ENCODE data around the gene OSER1. TPM values are rescaled to one million over a fixed set of nuclear protein-coding genes. Genes with fewer than 3 reads are reported as not detected.
"Not testable (repeated sequence)": the region's sequence is repeated elsewhere in the genome, so short reads cannot be mapped to it uniquely, and the experiment has no call there.

Gene OSER1
- 32.1 TPM for total RNA-seq
- long read RNA-seq, transcript OSER1-201 (4 exons, 1,572 nt) = major isoform, 23 of 33 reads
- long read RNA-seq, partial matches to known transcripts = 0 of 33 reads
- long read RNA-seq, other reads (novel, unspliced or antisense) = 10 of 33 reads

GRCh38 chr20:44210406-44211176 lies at the start of gene OSER1:
TSS of gene OSER1 (minus strand) at chr20:44210771. CDS start at chr20:44206957, 3,814 bp downstream.
- DNase-seq (ENCODE audit: missing footprints) (peak; percentile 97), ATAC-seq (peak; percentile 95)
- intact Hi-C loops (cut with DNase I) = loop anchor here (10.0 kb wide), 1 partner anchor 474 kb away; no protein-coding TSS in a partner anchor

GRCh38 chr20:44258226-44258890 lies 47.8 kb upstream of the OSER1 start:
- intact Hi-C loops (cut with DNase I) = no loop called here
- no peak for DNase-seq (ENCODE audit: missing footprints)
- no peak for ATAC-seq

GRCh38 chr20:44256961-44257360 lies 46.4 kb upstream of the OSER1 start:
- DNase-seq (ENCODE audit: missing footprints) (no peak), ATAC-seq (no peak)
- intact Hi-C loops (cut with DNase I) = no loop called here

GRCh38 chr20:44255942-44256341 lies 45.4 kb upstream of the OSER1 start:
- ATAC-seq (no peak), DNase-seq (ENCODE audit: missing footprints) (no peak)
- intact Hi-C loops (cut with DNase I) = no loop called here

GRCh38 chr20:44254073-44254472 lies 43.5 kb upstream of the OSER1 start:
- ATAC-seq = no peak

GRCh38 chr20:44253528-44253927 lies 43.0 kb upstream of the OSER1 start:
- no peak for DNase-seq (ENCODE audit: missing footprints)
- intact Hi-C loops (cut with DNase I) = no loop called here
- no peak for ATAC-seq

More at GRCh38 chr20:44254073-44254472, 43.5 kb upstream of the OSER1 start:
- DNase-seq (ENCODE audit: missing footprints) = no peak
- intact Hi-C loops (cut with DNase I) = no loop called here

GRCh38 chr20:44251284-44251683 lies 40.7 kb upstream of the OSER1 start:
- ATAC-seq = no peak

GRCh38 chr20:44248410-44248759 lies 37.8 kb upstream of the OSER1 start:
- ATAC-seq (no peak), DNase-seq (ENCODE audit: missing footprints) (no peak)
- intact Hi-C loops (cut with DNase I) = no loop called here

More at GRCh38 chr20:44251284-44251683, 40.7 kb upstream of the OSER1 start:
- intact Hi-C loops (cut with DNase I) = no loop called here
- DNase-seq (ENCODE audit: missing footprints) = no peak

GRCh38 chr20:44247586-44248409 lies 37.2 kb upstream of the OSER1 start:
- DNase-seq (ENCODE audit: missing footprints) = no peak
- intact Hi-C loops (cut with DNase I) = no loop called here
- ATAC-seq = peak; percentile 70

GRCh38 chr20:44247131-44247571 lies 36.6 kb upstream of the OSER1 start, which contains the start of gene GDAP1L1:
TSS of gene GDAP1L1 (plus strand) at chr20:44247308. CDS start at chr20:44247335, 27 bp downstream.
- intact Hi-C loops (cut with DNase I) = no loop called here

GRCh38 chr20:44245977-44246376 lies 35.4 kb upstream of the OSER1 start:
- ATAC-seq (no peak), DNase-seq (ENCODE audit: missing footprints) (no peak)
- intact Hi-C loops (cut with DNase I) = no loop called here

More at GRCh38 chr20:44247131-44247571, 36.6 kb upstream of the OSER1 start, which contains the start of gene GDAP1L1:
- ATAC-seq = no peak
- no peak for DNase-seq (ENCODE audit: missing footprints)

GRCh38 chr20:44241796-44242195 lies 31.2 kb upstream of the OSER1 start:
- DNase-seq (ENCODE audit: missing footprints) = no peak
- ATAC-seq = no peak
- intact Hi-C loops (cut with DNase I) = no loop called here

GRCh38 chr20:44236840-44237239 lies 26.3 kb upstream of the OSER1 start:
- DNase-seq (ENCODE audit: missing footprints); ATAC-seq; intact Hi-C loops (cut with DNase I): not testable (repeated sequence)

- ATAC-seq (no peak), DNase-seq (ENCODE audit: missing footprints) (no peak)
- intact Hi-C loops (cut with DNase I) = no loop called here
These were observed 25.1 kb upstream of the OSER1 start for GRCh38 chr20:44235702-44236101.

GRCh38 chr20:44234566-44235317 lies 24.2 kb upstream of the OSER1 start:
- ATAC-seq (no peak), DNase-seq (ENCODE audit: missing footprints) (no peak)
- intact Hi-C loops (cut with DNase I) = no loop called here

- no peak for ATAC-seq
- intact Hi-C loops (cut with DNase I) = no loop called here
- DNase-seq (ENCODE audit: missing footprints) = no peak
These were observed 23.0 kb upstream of the OSER1 start for GRCh38 chr20:44233436-44234016.

- DNase-seq (ENCODE audit: missing footprints); ATAC-seq; intact Hi-C loops (cut with DNase I): not testable (repeated sequence)
These were observed 21.9 kb upstream of the OSER1 start for GRCh38 chr20:44232469-44232856.

Measured in Right ventricle myocardium inferior (tissue), 1 donor.